ENCODE results near the gene CCDC57. TPM values are rescaled to one million over a fixed set of nuclear protein-coding genes. Genes with fewer than 3 reads are reported as not detected.
A peak's percentile ranks its signal among the peaks of the same experiment; 100 is the strongest.

The CCDC57 gene
- total RNA-seq, 1 donor from 2014 or later = 15.0 TPM

DNA sequence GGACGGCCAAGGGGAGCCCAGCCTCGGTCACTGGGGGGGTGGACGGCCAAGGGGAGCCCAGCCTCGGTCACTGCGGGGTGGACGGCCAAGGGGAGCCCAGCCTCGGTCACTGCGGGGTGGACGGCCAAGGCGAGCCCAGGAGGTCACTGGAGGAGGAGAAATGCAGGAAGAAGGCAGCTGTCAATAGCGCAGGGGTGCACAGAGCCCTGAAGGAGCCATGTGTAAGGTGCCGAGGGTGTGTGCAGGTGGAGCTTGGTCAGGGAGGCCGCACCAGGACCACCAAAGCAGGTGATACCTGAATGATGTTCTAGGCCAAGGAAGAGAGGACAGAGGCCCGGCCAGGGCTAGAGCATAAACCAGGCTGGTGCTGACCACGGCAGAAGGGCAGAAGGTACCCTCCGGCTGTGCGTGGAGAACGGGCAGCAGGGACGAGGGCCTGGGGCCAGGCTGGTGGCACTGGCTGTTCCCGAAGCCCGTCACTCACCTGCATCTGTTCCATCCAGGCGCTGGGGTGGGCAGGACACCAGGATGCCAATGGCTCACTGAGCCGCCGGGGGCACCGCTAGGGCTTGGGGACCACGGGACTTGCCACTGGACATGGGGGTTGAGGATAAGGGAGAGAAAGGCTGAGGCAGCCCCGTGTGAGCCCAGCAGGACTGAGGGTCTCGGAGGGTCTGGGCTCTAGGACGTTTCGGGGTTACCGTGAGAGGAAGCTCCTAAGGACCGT is 5.9 kb upstream of the CCDC57 start:
- Histone ChIP-seq H3K27me3 (peaks cover 38% of the 10 kb centered on the region), H2AFZ (replicated peaks) (no peak overlapping the region), H4K20me1 (ENCODE audit: low read depth) (no peaks in the 10 kb centered on the region), H3K9me3 (ENCODE audit: low read depth) (no peaks in the 10 kb centered on the region), H3K79me2 (ENCODE audit: low read depth) (no peaks in the 10 kb centered on the region), H3K9ac (no peak overlapping the region), H3K27ac (no peak overlapping the region), H3K36me3 (no peaks in the 10 kb centered on the region), H3K4me1 (no peaks in the 10 kb centered on the region), H3F3A (ENCODE audit: low read depth) (peaks cover 6% of the 10 kb centered on the region), H3K4me3 (no peak overlapping the region), H3K4me2 (no peak overlapping the region)
- H3K4me1 Mint-ChIP-seq = peaks cover 4% of the 10 kb centered on the region
- peaks cover 1% of the 10 kb centered on the region for H3K9me3 Mint-ChIP-seq
- H3K4me3 Mint-ChIP-seq = no peak overlapping the region
- TF ChIP-seq EZH2 (IDR thresholded peaks at IDR 0.05) = no peak
- no peak for TF ChIP-seq EZH2phosphoT487 (IDR thresholded peaks at IDR 0.05)
- TF ChIP-seq, protein P1, sequence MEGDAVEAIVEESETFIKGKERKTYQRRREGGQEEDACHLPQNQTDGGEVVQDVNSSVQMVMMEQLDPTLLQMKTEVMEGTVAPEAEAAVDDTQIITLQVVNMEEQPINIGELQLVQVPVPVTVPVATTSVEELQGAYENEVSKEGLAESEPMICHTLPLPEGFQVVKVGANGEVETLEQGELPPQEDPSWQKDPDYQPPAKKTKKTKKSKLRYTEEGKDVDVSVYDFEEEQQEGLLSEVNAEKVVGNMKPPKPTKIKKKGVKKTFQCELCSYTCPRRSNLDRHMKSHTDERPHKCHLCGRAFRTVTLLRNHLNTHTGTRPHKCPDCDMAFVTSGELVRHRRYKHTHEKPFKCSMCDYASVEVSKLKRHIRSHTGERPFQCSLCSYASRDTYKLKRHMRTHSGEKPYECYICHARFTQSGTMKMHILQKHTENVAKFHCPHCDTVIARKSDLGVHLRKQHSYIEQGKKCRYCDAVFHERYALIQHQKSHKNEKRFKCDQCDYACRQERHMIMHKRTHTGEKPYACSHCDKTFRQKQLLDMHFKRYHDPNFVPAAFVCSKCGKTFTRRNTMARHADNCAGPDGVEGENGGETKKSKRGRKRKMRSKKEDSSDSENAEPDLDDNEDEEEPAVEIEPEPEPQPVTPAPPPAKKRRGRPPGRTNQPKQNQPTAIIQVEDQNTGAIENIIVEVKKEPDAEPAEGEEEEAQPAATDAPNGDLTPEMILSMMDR (IDR thresholded peaks at IDR 0.05) = no peak
- no peaks in the 10 kb centered on the region for H3K36me3 Mint-ChIP-seq
- DNase-seq (ENCODE audit: low spot score) = no peak
- peaks cover 4% of the 10 kb centered on the region for H3K27me3 Mint-ChIP-seq (ENCODE audit: insufficient read depth, low read depth)
- H3K27ac Mint-ChIP-seq = peak overlapping the region; percentile 72

DNA sequence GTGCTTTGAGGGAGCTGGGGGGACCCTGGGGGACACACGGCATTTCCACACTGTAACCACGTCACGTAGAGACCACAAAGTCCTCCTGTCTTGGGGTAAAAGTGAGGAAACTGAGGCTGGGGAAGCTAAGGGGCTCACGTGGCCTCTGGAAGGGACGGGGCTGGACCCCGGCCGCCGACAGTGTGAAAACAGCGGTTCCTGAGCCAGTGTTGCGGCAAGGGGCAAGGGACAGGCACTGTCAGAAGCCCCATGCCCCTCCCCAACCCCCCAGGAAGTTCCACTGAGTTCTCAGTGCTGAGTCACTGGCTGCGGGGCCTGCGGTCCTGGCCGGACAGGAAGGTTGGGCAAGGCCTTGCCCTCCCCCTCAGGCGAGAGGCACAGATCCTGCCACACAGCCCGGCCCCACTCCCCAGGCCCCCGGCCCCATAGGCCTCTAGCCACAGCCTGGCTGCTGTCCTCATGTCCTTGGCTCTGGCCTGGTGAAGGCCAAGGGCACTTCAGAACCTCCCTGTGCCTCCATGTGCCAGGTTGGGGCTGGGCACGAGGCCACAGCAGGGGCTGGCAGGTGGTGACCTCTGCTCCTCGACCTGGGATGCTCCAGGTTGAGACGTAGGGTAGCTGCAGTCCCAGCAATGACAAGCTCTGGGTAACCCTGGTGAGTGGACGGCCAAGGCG is 5.0 kb upstream of the CCDC57 start:
- H3K4me2 ChIP-seq = no peak overlapping the region
- TF ChIP-seq EZH2 (IDR thresholded peaks at IDR 0.05) = no peak
- no peak for TF ChIP-seq EZH2phosphoT487 (IDR thresholded peaks at IDR 0.05)
- TF ChIP-seq, protein P1 (IDR thresholded peaks at IDR 0.05) = no peak
- H2AFZ ChIP-seq (replicated peaks) = no peak overlapping the region
- no peaks in the 10 kb centered on the region for H3K36me3 ChIP-seq
- H3K27ac ChIP-seq = no peak overlapping the region
- H4K20me1 ChIP-seq (ENCODE audit: low read depth) = no peaks in the 10 kb centered on the region
- Mint-ChIP-seq H3K4me1 (peaks cover 5% of the 10 kb centered on the region), H3K4me3 (no peak overlapping the region), H3K27me3 (ENCODE audit: insufficient read depth, low read depth) (peaks cover 4% of the 10 kb centered on the region), H3K27ac (no peak overlapping the region), H3K36me3 (no peaks in the 10 kb centered on the region), H3K9me3 (peaks cover 1% of the 10 kb centered on the region)
- no peak overlapping the region for H3K9ac ChIP-seq
- H3F3A ChIP-seq (ENCODE audit: low read depth) = peaks cover 13% of the 10 kb centered on the region
- no peak overlapping the region for H3K4me3 ChIP-seq
- peaks cover 37% of the 10 kb centered on the region for H3K27me3 ChIP-seq
- H3K79me2 ChIP-seq (ENCODE audit: low read depth) = no peaks in the 10 kb centered on the region
- no peak for DNase-seq (ENCODE audit: low spot score)
- no peaks in the 10 kb centered on the region for H3K4me1 ChIP-seq
- no peaks in the 10 kb centered on the region for H3K9me3 ChIP-seq (ENCODE audit: low read depth)

DNA sequence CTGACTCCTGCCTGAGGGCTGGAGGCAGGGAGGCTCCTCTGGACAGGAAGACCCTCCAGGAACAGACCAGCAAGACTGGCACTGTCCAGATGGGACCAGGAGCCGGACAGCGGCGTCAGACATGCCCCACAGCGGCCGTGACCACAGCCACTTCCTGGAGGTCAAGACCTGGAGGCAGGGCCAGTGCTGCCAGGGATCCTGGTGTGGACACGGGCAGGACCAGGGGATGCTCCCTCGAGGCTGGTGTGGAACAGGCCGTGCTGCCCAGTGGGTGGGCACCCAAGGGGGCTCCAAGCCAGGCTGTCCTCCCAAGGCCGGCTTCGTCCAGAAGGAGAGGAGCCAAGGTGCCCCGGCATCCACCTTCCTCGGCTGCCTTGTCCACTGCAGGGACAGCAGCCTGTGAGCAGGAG is 4.5 kb upstream of the CCDC57 start:
- DNase-seq (ENCODE audit: low spot score) = no peak
- H3F3A ChIP-seq (ENCODE audit: low read depth) = peaks cover 13% of the 10 kb centered on the region
- H3K4me2 ChIP-seq = no peak overlapping the region
- no peak overlapping the region for H3K27ac ChIP-seq
- Mint-ChIP-seq H3K27ac (no peak overlapping the region), H3K4me3 (no peak overlapping the region), H3K4me1 (peaks cover 5% of the 10 kb centered on the region), H3K27me3 (ENCODE audit: insufficient read depth, low read depth) (peaks cover 4% of the 10 kb centered on the region), H3K36me3 (no peaks in the 10 kb centered on the region), H3K9me3 (peaks cover 1% of the 10 kb centered on the region)
- no peak for TF ChIP-seq EZH2 (IDR thresholded peaks at IDR 0.05)
- TF ChIP-seq EZH2phosphoT487 (IDR thresholded peaks at IDR 0.05) = no peak
- TF ChIP-seq, protein P1 (IDR thresholded peaks at IDR 0.05) = no peak
- H3K4me3 ChIP-seq = no peak overlapping the region
- no peaks in the 10 kb centered on the region for H3K4me1 ChIP-seq
- H2AFZ ChIP-seq (replicated peaks) = no peak overlapping the region
- no peaks in the 10 kb centered on the region for H4K20me1 ChIP-seq (ENCODE audit: low read depth)
- H3K27me3 ChIP-seq = peaks cover 32% of the 10 kb centered on the region
- peaks cover under 1% of the 10 kb centered on the region for H3K79me2 ChIP-seq (ENCODE audit: low read depth)
- H3K9me3 ChIP-seq (ENCODE audit: low read depth) = no peaks in the 10 kb centered on the region
- H3K9ac ChIP-seq = no peak overlapping the region
- H3K36me3 ChIP-seq = no peaks in the 10 kb centered on the region
